Gastrocnemius medialis (tissue), 4 donors: Measurements from ENCODE around the gene H2BK1. TPM values are rescaled to one million over a fixed set of nuclear protein-coding genes. Genes with fewer than 3 reads are reported as not detected.

ENCODE experiments used
- ATAC-seq, 2 donors: fragments of 150-250 bp; one replicate each; pipeline ENCODE4 v1.9.1; 2016
- DNase-seq, 2 donors: peaks; one replicate each; pipeline ENCODE4 v3.0.0-alpha.2; 2019
- H3K27ac ChIP-seq, 4 donors: fragments of 200-600 bp; sonication (generic); 1 replicate in 1 of 4; 2 replicates in 3 of 4; pipeline ENCODE4 v1.5.1; 2016 to 2018; ENCODE audit warnings: mild to moderate bottlenecking in 2 of 4, moderate library complexity in 1 of 4
- H3K27me3 ChIP-seq, 3 donors: fragments of 200-600 bp; sonication (generic) in 2 of 3; 1 replicate in 1 of 3; 2 replicates in 2 of 3; pipeline versions ENCODE4 v1.5.1 to v1.6.0; 2016 to 2019; ENCODE audit warnings: mild to moderate bottlenecking in 1 of 3, moderate library complexity in 1 of 3
- H3K36me3 ChIP-seq, 2 donors: fragments of 200-600 bp; sonication (generic) in 1 of 2; one replicate each; pipeline ENCODE4 v1.5.1; 2017 to 2018
- H3K4me1 ChIP-seq, 2 donors: fragments of 200-600 bp; sonication (generic) in 1 of 2; one replicate each; pipeline ENCODE4 v1.5.1; 2016 to 2017; ENCODE audit warnings: mild to moderate bottlenecking in 2 of 2
- H3K4me3 ChIP-seq, 4 donors: fragments of 200-600 bp; sonication (generic) in 3 of 4; 1 replicate in 1 of 4; 2 replicates in 3 of 4; pipeline ENCODE4 v1.5.1; 2016 to 2019; ENCODE audit warnings: mild to moderate bottlenecking in 2 of 4
- H3K9me3 ChIP-seq, 3 donors: fragments of 200-600 bp; sonication (generic) in 2 of 3; 1 replicate in 1 of 3; 2 replicates in 2 of 3; pipeline ENCODE4 v1.5.1; 2016 to 2019
- CTCF ChIP-seq, 5 experiments: fragments of 450-650 bp in 3 of 5; fragments of 200-600 bp in 2 of 5; sonication (generic) in 2 of 5; IDR thresholded peaks in 4 of 5; conservative IDR thresholded peaks in 1 of 5; 1 replicate in 4 of 5; 2 replicates in 1 of 5; pipeline ENCODE4 v1.5.1; 2016 to 2019; ENCODE audit warnings: antibody characterized with exemption in 5 of 5, mild to moderate bottlenecking in 3 of 5, moderate library complexity in 3 of 5
- POLR2A ChIP-seq, 2 donors: fragments of 450-650 bp; IDR thresholded peaks; one replicate each; pipeline ENCODE4 v1.6.1; 2017; ENCODE audit warnings: antibody characterized with exemption in 2 of 2, mild to moderate bottlenecking in 2 of 2, moderate library complexity in 2 of 2
- in situ Hi-C, 4 donors: fragments of 200-750 bp; cut with MboI; loops; one replicate each; pipeline versions ENCODE4 v1.15.0 to v1.8.0; 2017; ENCODE audit warnings: low sequenced_read_pairs in 4 of 4
- intact Hi-C: fragments of 100-400 bp; cut with DNase I; formaldehyde crosslinking; loops from one replicate; pipeline ENCODE4 v1.15.1; 2023; ENCODE audit warnings: low total_unique reads
- total RNA-seq, 4 donors: library from RNA; depleted of rRNA; stranded (reverse); fragments of >200 nt; gene quantifications; one replicate each; pipeline versions ENCODE4 v1.1.0 to v1.2.3, GENCODE V29; 2016

The H2BK1 gene
- total RNA-seq, 4 donors from 2014 or later = not detected

GRCh38 chr7:151249034-151249731 lies 38.9 kb upstream of the H2BK1 start:
- Histone ChIP-seq H3K9me3 (no peaks in the 10 kb centered on the region), H3K27ac (peak overlapping the region; percentile 92 to 100 (median 98)), H3K36me3 (no peaks in the 10 kb centered on the region), H3K4me1 (peaks cover 57 to 70% of the 10 kb centered on the region in 2 donors), H3K27me3 (no peaks in the 10 kb centered on the region), H3K4me3 (peak overlapping the region; percentile 68 to 94 (median 85))
- DNase-seq = peak; percentile 70 to 84
- TF ChIP-seq POLR2A (IDR thresholded peaks at IDR 0.05) (peak; percentile 83 to 90), CTCF (IDR thresholded peaks at IDR 0.05 in 4 of 5, conservative IDR thresholded peaks at IDR 0.05 in 1 of 5) (peak in 1 of 5 experiments; percentile 3)
- ATAC-seq = peak; percentile 44 to 56
- intact Hi-C loops (loop anchor here (5.0 to 10.0 kb wide), 5 partner anchors 167 to 884 kb away; partner anchors contain the start of genes ABCB8, FASTK, REPIN1 and TMUB1), in situ Hi-C loops (no loop called here)

GRCh38 chr7:151248346-151249033 lies 38.2 kb upstream of the H2BK1 start, which contains the start of gene SMARCD3:
SMARCD3 (minus strand) TSS chr7:151248694; CDS start chr7:151248562, 132 bp downstream.
- in situ Hi-C loops = no loop called here
- H3K4me1 ChIP-seq = peaks cover 64 to 77% of the 10 kb centered on the region in 2 donors
- H3K4me3 ChIP-seq = peak within 1 kb of the TSS; percentile 68 to 94 (median 85)
- ATAC-seq (peak; percentile 27 to 30), DNase-seq (peak in 1 of 2 donors; percentile 67)
- H3K27ac ChIP-seq = peak within 1 kb of the TSS; percentile 92 to 100 (median 98)
- intact Hi-C loops = loop anchor here (5.0 to 10.0 kb wide), 5 partner anchors 166 to 884 kb away; partner anchors contain the start of genes ABCB8, FASTK, REPIN1 and TMUB1
- no peaks in the 10 kb centered on the region for H3K36me3 ChIP-seq
- TF ChIP-seq POLR2A (IDR thresholded peaks at IDR 0.05) (no peak), CTCF (IDR thresholded peaks at IDR 0.05 in 4 of 5, conservative IDR thresholded peaks at IDR 0.05 in 1 of 5) (peak in 3 of 5 experiments; percentile 6 to 11 (median 11))
- no peaks in the 10 kb centered on the region for H3K27me3 ChIP-seq
- no peaks in the 10 kb centered on the region for H3K9me3 ChIP-seq

GRCh38 chr7:151247611-151248345 lies 37.5 kb upstream of the H2BK1 start:
- peaks cover 0 to 2% of the 10 kb centered on the region in 2 donors for H3K36me3 ChIP-seq
- H3K27ac ChIP-seq = peak overlapping the region; percentile 92 to 100 (median 98)
- H3K4me3 ChIP-seq = peak overlapping the region; percentile 68 to 94 (median 85)
- in situ Hi-C loops = no loop called here
- H3K27me3 ChIP-seq = no peaks in the 10 kb centered on the region
- ATAC-seq (peak; percentile 29 to 37), DNase-seq (peak; percentile 77 to 81)
- intact Hi-C loops = loop anchor here (1.0 to 10.0 kb wide), 8 partner anchors 21 to 883 kb away; partner anchors contain the start of genes ABCB8, ABCF2, FASTK and REPIN1
- peak; percentile 68 to 70 for TF ChIP-seq POLR2A (IDR thresholded peaks at IDR 0.05)
- no peak for TF ChIP-seq CTCF (IDR thresholded peaks at IDR 0.05 in 4 of 5, conservative IDR thresholded peaks at IDR 0.05 in 1 of 5)
- peaks cover 63 to 77% of the 10 kb centered on the region in 2 donors for H3K4me1 ChIP-seq
- H3K9me3 ChIP-seq = no peaks in the 10 kb centered on the region

GRCh38 chr7:151246851-151247580 lies 36.7 kb upstream of the H2BK1 start:
- peak; percentile 92 to 97 for DNase-seq
- in situ Hi-C loops (no loop called here), intact Hi-C loops (loop anchor here (1.0 to 10.0 kb wide), 8 partner anchors 20 to 882 kb away; partner anchors contain the start of genes ABCB8, ABCF2, FASTK and REPIN1)
- ATAC-seq = peak; percentile 57 to 60
- Histone ChIP-seq H3K27me3 (no peaks in the 10 kb centered on the region), H3K36me3 (peaks cover 0 to 9% of the 10 kb centered on the region in 2 donors), H3K27ac (peak overlapping the region; percentile 92 to 100 (median 98)), H3K4me3 (peak overlapping the region; percentile 68 to 94 (median 85)), H3K9me3 (no peaks in the 10 kb centered on the region), H3K4me1 (peaks cover 57 to 70% of the 10 kb centered on the region in 2 donors)
- peak; percentile 70 to 76 for TF ChIP-seq POLR2A (IDR thresholded peaks at IDR 0.05)
- no peak for TF ChIP-seq CTCF (IDR thresholded peaks at IDR 0.05 in 4 of 5, conservative IDR thresholded peaks at IDR 0.05 in 1 of 5)
